NCI-H2107 (cell line): ENCODE data around the gene DKKL1.
"Not testable (repeated sequence)": the region's sequence is repeated elsewhere in the genome, so short reads cannot be mapped to it uniquely, and the experiment has no call there.

Source experiments
- DNase-seq: peaks from one replicate; lab custom pipeline; 2025; lab: John Stamatoyannopoulos, UW

The DKKL1 gene

GRCh38 chr19:49363268-49364082, at the start of gene DKKL1:
TSS of gene DKKL1 (plus strand) at chr19:49363877. CDS start at chr19:49363999, 122 bp downstream.
- DNase-seq, result no peak

- DNase-seq, result no peak
Observed at GRCh38 chr19:49315111-49315510, 48.6 kb upstream of the DKKL1 start.

GRCh38 chr19:49316284-49316683, 47.4 kb upstream of the DKKL1 start:
- DNase-seq, result no peak

- DNase-seq, result no peak
Observed at GRCh38 chr19:49318296-49318695, 45.4 kb upstream of the DKKL1 start.

GRCh38 chr19:49324801-49325576, 38.7 kb upstream of the DKKL1 start, which contains the start of gene SLC6A16:
TSS of gene SLC6A16 (minus strand) at chr19:49325191. CDS start at chr19:49311347, 13,844 bp downstream.
- DNase-seq, result no peak

- not testable (repeated sequence) for DNase-seq
Observed at GRCh38 chr19:49325756-49326155, 37.9 kb upstream of the DKKL1 start.

GRCh38 chr19:49326165-49326704, 37.4 kb upstream of the DKKL1 start:
- DNase-seq, result no peak

- DNase-seq, result no peak
Observed at GRCh38 chr19:49327878-49328544, 35.7 kb upstream of the DKKL1 start.

- DNase-seq, result no peak
Observed at GRCh38 chr19:49328741-49329140, 34.9 kb upstream of the DKKL1 start.

GRCh38 chr19:49331187-49331586, 32.5 kb upstream of the DKKL1 start:
- DNase-seq, result not testable (repeated sequence)

- DNase-seq, result no peak
Observed at GRCh38 chr19:49331616-49332055, 32.0 kb upstream of the DKKL1 start.

- not testable (repeated sequence) for DNase-seq
Observed at GRCh38 chr19:49332691-49333417, 30.8 kb upstream of the DKKL1 start.

GRCh38 chr19:49333418-49333805, 30.3 kb upstream of the DKKL1 start:
- DNase-seq, result no peak

GRCh38 chr19:49333811-49334288, 29.8 kb upstream of the DKKL1 start:
- DNase-seq, result no peak

GRCh38 chr19:49335071-49335783, 28.4 kb upstream of the DKKL1 start, which contains the start of gene CD37:
TSS of gene CD37 (plus strand) at chr19:49335406. CDS start at chr19:49335541, 135 bp downstream.
- DNase-seq, result no peak

- DNase-seq, result no peak
Observed at GRCh38 chr19:49335784-49336481, 27.7 kb upstream of the DKKL1 start.

GRCh38 chr19:49336482-49337266, 27.0 kb upstream of the DKKL1 start:
- DNase-seq, result no peak

GRCh38 chr19:49337267-49338022, 26.2 kb upstream of the DKKL1 start:
- no peak for DNase-seq
